ENCODE results near the gene PADI4. TPM values are rescaled to one million over a fixed set of nuclear protein-coding genes. Genes with fewer than 3 reads are reported as not detected.

PADI4 gene
- total and polyA plus RNA-seq, 2 donors (not counting 1 experiment from before 2014, with no cell fraction given): not detected

DNA sequence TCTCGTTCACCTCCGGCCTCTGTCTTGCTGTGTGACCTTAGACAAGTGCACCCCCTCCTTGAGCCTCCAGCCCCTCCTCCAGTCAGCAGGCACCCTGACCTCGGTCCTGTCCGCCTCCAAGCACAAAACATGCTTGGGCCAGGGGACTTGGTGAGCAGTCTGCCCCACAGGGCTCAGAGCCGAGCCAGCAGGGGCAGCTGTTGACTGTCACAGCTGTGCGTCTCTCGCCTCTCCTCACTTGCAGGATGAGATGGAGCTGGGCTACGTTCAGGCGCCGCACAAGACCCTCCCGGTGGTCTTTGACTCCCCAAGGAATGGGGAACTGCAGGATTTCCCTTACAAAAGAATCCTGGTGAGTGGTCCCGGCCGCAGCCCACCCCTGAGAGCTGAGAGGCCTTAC is 34.9 kb upstream of the PADI4 start:
- H2AFZ ChIP-seq (ENCODE audit: low read length): no peak overlapping the region
- H4K20me1 ChIP-seq (ENCODE audit: control insufficient read depth, extremely low read depth, insufficient read depth, low read length): no peaks in the 10 kb centered on the region
- no peaks in the 10 kb centered on the region for H3K27me3 ChIP-seq (ENCODE audit: control insufficient read depth, insufficient read depth, low read length)
- DNase-seq (ENCODE audit: low read depth in 2 of 2): no peak
- no peaks in the 10 kb centered on the region for H3K9me3 ChIP-seq (ENCODE audit: control insufficient read depth, insufficient read depth, low read depth, low read length)
- no peaks in the 10 kb centered on the region for H3K79me2 ChIP-seq (ENCODE audit: control insufficient read depth, insufficient read depth, low read length)
- H3K9ac ChIP-seq (ENCODE audit: insufficient read depth, low read length): no peak overlapping the region
- TF ChIP-seq EZH2 (IDR thresholded peaks at IDR 0.05; ENCODE audit: low read length, missing control alignments): no peak
- TF ChIP-seq, protein P1, sequence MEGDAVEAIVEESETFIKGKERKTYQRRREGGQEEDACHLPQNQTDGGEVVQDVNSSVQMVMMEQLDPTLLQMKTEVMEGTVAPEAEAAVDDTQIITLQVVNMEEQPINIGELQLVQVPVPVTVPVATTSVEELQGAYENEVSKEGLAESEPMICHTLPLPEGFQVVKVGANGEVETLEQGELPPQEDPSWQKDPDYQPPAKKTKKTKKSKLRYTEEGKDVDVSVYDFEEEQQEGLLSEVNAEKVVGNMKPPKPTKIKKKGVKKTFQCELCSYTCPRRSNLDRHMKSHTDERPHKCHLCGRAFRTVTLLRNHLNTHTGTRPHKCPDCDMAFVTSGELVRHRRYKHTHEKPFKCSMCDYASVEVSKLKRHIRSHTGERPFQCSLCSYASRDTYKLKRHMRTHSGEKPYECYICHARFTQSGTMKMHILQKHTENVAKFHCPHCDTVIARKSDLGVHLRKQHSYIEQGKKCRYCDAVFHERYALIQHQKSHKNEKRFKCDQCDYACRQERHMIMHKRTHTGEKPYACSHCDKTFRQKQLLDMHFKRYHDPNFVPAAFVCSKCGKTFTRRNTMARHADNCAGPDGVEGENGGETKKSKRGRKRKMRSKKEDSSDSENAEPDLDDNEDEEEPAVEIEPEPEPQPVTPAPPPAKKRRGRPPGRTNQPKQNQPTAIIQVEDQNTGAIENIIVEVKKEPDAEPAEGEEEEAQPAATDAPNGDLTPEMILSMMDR (conservative IDR thresholded peaks at IDR 0.05 in 1 of 2, IDR thresholded peaks at IDR 0.05 in 1 of 2; ENCODE audit: low read depth in 1 of 2, low read length in 2 of 2): no peak
- H3K4me1 ChIP-seq (ENCODE audit: control insufficient read depth, extremely low read depth, insufficient read depth, low read length): no peaks in the 10 kb centered on the region
- no peak overlapping the region for H3K4me3 ChIP-seq (replicated peaks in 1 of 4; ENCODE audit: control extremely low read depth in 1 of 4, insufficient read depth in 1 of 4, low read depth in 3 of 4, low read length in 4 of 4)
- H3K27ac ChIP-seq (ENCODE audit: insufficient read depth, low read length): no peak overlapping the region
- H3K4me2 ChIP-seq (ENCODE audit: extremely low read depth, insufficient read depth, low read length): no peak overlapping the region
- H3K36me3 ChIP-seq (ENCODE audit: control insufficient read depth, insufficient read depth, low read length): no peaks in the 10 kb centered on the region

DNA sequence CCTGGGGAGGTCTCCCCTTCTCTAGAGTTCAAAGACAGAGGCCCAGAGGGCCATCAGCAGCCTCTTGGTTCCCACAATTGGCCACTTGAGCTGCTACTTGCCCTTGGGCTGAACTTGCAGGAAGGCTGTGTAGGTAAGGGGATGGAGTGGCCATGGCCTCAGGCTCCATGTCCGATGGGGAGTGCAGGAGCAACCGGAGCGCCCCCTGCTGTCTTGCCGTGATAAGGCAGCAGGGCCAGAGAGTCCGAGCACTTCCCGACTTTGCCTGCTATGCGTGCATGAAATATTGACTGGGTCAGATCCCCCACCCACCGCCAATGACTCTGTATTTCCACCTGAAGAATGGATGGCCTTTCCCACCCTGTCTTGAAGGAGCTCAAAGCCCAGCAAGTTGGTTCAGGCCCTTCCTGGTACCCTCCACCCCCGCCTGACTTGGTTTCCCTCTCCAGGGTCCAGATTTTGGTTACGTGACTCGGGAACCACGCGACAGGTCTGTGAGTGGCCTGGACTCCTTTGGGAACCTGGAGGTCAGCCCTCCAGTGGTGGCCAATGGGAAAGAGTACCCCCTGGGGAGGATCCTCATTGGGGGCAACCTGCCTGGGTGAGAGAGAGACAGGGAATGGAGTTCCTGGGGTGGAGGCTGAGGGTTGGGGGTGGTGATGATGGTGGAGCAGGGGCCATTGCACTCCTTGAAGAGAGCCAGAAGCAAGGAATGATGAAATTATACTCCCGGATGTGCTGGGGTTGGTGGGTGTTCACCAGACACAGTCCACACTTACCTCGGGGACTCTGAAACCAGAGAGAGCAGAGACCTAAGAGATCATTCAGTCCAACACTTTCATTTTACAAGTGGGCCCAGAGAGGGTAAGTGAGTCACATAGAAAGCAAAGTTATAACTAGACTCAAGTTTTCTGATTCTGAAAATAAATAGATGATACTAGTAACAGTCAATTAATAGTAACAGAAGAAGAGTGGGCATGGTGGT is 33.5 kb upstream of the PADI4 start:
- Histone ChIP-seq H2AFZ (ENCODE audit: low read length) (no peak overlapping the region), H4K20me1 (ENCODE audit: control insufficient read depth, extremely low read depth, insufficient read depth, low read length) (no peaks in the 10 kb centered on the region), H3K4me1 (ENCODE audit: control insufficient read depth, extremely low read depth, insufficient read depth, low read length) (no peaks in the 10 kb centered on the region), H3K36me3 (ENCODE audit: control insufficient read depth, insufficient read depth, low read length) (no peaks in the 10 kb centered on the region), H3K27ac (ENCODE audit: insufficient read depth, low read length) (no peak overlapping the region), H3K79me2 (ENCODE audit: control insufficient read depth, insufficient read depth, low read length) (no peaks in the 10 kb centered on the region), H3K4me3 (replicated peaks in 1 of 4; ENCODE audit: control extremely low read depth in 1 of 4, insufficient read depth in 1 of 4, low read depth in 3 of 4, low read length in 4 of 4) (no peak overlapping the region), H3K27me3 (ENCODE audit: control insufficient read depth, insufficient read depth, low read length) (no peaks in the 10 kb centered on the region), H3K4me2 (ENCODE audit: extremely low read depth, insufficient read depth, low read length) (no peak overlapping the region), H3K9me3 (ENCODE audit: control insufficient read depth, insufficient read depth, low read depth, low read length) (no peaks in the 10 kb centered on the region), H3K9ac (ENCODE audit: insufficient read depth, low read length) (no peak overlapping the region)
- no peak for TF ChIP-seq EZH2 (IDR thresholded peaks at IDR 0.05; ENCODE audit: low read length, missing control alignments)
- TF ChIP-seq, protein P1 (conservative IDR thresholded peaks at IDR 0.05 in 1 of 2, IDR thresholded peaks at IDR 0.05 in 1 of 2; ENCODE audit: low read depth in 1 of 2, low read length in 2 of 2): peak; percentile 37 to 70
- DNase-seq (ENCODE audit: low read depth in 2 of 2): peak; percentile 15 to 18

DNA sequence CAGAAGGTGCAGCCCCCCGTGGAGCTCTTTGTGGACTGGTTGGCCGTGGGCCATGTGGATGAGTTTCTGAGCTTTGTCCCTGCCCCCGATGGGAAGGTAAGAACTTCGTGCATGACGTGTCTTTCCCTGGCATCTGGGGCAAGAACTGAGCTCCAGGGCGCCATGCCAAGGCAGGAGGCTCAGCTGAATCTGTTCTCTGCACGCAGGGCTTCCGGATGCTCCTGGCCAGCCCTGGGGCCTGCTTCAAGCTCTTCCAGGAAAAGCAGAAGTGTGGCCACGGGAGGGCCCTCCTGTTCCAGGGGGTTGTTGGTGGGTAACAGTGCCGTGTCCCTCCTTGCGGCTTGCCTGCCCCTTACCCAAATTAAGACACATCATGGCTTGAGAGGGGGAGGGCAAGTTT is 31.4 kb upstream of the PADI4 start:
- H3K4me3 ChIP-seq (replicated peaks in 1 of 4; ENCODE audit: control extremely low read depth in 1 of 4, insufficient read depth in 1 of 4, low read depth in 3 of 4, low read length in 4 of 4): no peak overlapping the region
- H3K27ac ChIP-seq (ENCODE audit: insufficient read depth, low read length): no peak overlapping the region
- no peaks in the 10 kb centered on the region for H3K27me3 ChIP-seq (ENCODE audit: control insufficient read depth, insufficient read depth, low read length)
- H3K4me1 ChIP-seq (ENCODE audit: control insufficient read depth, extremely low read depth, insufficient read depth, low read length): no peaks in the 10 kb centered on the region
- H3K9ac ChIP-seq (ENCODE audit: insufficient read depth, low read length): no peak overlapping the region
- H3K79me2 ChIP-seq (ENCODE audit: control insufficient read depth, insufficient read depth, low read length): no peaks in the 10 kb centered on the region
- no peak overlapping the region for H2AFZ ChIP-seq (ENCODE audit: low read length)
- TF ChIP-seq, protein P1 (conservative IDR thresholded peaks at IDR 0.05 in 1 of 2, IDR thresholded peaks at IDR 0.05 in 1 of 2; ENCODE audit: low read depth in 1 of 2, low read length in 2 of 2): no peak
- TF ChIP-seq EZH2 (IDR thresholded peaks at IDR 0.05; ENCODE audit: low read length, missing control alignments): no peak
- H3K4me2 ChIP-seq (ENCODE audit: extremely low read depth, insufficient read depth, low read length): no peak overlapping the region
- H3K36me3 ChIP-seq (ENCODE audit: control insufficient read depth, insufficient read depth, low read length): no peaks in the 10 kb centered on the region
- no peaks in the 10 kb centered on the region for H4K20me1 ChIP-seq (ENCODE audit: control insufficient read depth, extremely low read depth, insufficient read depth, low read length)
- H3K9me3 ChIP-seq (ENCODE audit: control insufficient read depth, insufficient read depth, low read depth, low read length): no peaks in the 10 kb centered on the region
- DNase-seq (ENCODE audit: low read depth in 2 of 2): peak in 1 of 2 donors; percentile 79

Measured in fibroblast of lung (primary cell).